Stimulated activated CD4-positive, alpha-beta T cell treated with anti-CD3 and anti-CD28 coated beads, Interleukin-4, amount 100 ng/mL, for 48 hours (primary cell): ENCODE measurements around the gene UBE2L5.
"Not testable (repeated sequence)": the region's sequence is repeated elsewhere in the genome, so short reads cannot be mapped to it uniquely, and the experiment has no call there.

Experiments
- DNase-seq, 2 donors: peaks; one replicate each; pipeline ENCODE4 v3.0.0-alpha.2; 2020; ENCODE audit warnings: low read depth in 2 of 2

The UBE2L5 gene

GRCh38 chr13:30440910-30441703, 18.8 kb downstream of the UBE2L5 start:
- DNase-seq = no peak

DNA sequence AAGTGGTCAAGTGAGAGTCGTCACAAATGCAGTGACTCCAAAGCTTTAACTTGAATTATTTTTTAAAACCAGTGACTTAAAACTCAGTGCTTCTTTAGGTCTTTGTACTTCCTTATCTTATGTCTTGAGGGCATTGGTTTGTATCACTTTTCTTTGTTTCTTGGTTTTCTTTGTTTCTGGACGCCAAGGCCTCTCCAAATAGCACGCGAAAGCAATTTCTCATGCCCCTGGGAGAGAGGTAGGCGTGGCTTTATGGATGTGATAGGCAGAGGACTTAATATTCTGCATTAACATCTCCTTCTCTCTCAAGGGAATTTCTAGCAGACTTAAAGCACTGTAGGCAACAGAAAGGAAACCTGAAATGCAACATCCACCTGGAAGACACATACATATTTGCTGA, 20.6 kb downstream of the UBE2L5 start:
- no peak for DNase-seq

DNA sequence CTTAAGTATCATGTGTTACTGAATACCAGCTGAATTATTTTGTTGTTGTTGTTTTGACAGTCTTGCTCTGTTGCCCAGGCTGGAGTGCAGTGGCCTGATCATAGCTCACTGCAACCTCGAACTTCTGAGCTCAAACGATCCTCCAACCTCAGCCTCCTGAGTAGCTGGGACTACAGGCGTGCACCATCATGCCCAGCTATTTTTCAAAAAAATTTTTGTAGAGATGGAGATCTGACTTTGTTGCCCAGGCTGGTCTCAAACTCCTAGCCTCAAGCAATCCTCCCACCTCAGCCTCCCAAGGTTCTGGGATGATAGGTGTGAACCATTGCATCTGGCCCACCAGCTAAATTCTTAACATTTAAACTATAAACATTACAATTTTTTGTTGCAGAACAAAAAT, 21.2 kb downstream of the UBE2L5 start:
- not testable (repeated sequence) for DNase-seq

DNA sequence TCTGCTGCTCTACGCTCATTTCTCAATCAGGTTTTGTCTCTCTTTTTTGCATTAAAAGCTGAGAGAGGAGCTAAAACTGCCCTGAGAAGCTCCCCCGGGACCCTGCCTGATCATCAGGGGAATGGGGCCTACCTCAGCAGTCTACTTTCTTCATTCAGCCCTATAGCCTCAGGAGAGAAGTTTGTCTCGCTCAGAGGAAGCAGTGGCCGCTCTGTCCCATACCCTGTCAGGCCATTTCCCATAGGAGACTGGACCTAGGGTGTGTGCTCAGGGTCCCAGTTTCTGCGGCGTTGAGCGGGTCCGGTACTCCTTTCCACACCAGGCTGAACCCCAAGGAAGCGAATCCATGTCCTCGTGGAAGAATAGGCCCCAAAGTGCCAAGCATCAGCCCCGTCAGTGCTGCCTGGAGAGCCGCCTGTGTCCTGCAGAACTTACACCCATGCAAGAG, 21.7 kb downstream of the UBE2L5 start:
- no peak for DNase-seq

GRCh38 chr13:30446126-30446500, 23.8 kb downstream of the UBE2L5 start:
- no peak for DNase-seq

- no peak for DNase-seq
Observed at GRCh38 chr13:30448441-30448840, 26.1 kb downstream of the UBE2L5 start.

DNA sequence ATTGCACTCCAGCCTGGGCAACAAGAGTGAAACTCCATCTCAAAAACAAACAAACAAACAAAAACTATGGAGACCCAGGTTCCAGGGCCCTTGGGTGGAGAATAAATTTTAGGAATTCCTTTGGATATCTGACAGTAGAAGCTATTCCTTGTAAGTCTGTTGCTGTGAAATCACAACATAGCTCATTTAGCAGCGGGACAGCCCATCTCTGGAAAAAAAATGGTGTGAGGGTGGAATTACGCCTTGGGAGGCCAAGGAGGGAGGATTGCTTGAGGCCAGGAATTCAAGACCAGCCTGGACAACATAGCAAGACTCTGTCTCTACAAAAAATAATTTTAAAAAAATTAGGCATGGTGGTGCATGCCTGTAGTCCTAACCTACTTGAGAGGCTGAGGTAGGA, 27.8 kb downstream of the UBE2L5 start:
- DNase-seq = no peak

DNA sequence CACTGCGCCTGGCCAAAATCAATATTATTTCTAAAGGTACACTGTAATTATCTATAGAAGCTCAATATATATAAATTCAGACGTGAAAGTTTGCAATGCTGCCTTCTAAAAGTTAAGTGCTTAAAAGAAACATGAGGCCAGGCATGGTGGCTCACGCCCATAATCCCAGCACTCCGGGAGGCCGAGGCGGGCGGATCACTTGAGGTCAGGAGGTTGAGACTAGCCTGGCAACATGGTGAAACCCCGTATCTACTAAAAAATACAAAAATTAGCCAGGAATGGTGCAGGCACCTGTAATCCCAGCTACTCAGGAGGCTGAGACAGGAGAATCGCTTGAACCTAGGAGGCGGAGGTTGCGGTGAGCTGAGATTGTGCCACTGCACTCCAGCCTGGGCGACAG, 29.2 kb downstream of the UBE2L5 start:
- DNase-seq = not testable (repeated sequence)

DNA sequence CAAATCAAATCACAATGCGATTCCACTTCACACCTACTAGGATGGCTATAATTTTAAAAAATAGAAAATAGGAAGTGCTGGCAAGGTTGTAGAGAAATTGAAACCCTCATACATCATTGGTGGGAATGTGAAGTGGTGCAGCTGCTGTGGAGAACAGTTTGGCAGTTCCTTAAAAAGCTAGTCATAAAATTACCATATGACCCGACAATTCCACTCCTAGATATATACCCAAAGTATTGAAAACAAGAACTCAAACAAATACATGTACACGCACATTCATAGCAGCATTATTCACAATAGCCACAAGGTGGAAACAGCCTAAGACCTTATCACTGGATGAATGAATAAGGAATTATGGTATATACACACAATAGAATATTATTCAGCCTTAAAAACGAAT, 31.4 kb downstream of the UBE2L5 start:
- no peak for DNase-seq

GRCh38 chr13:30454991-30455390, 32.7 kb downstream of the UBE2L5 start:
- no peak for DNase-seq

- no peak for DNase-seq
Observed at GRCh38 chr13:30456290-30456689, 34.0 kb downstream of the UBE2L5 start.

GRCh38 chr13:30457306-30457891, 35.1 kb downstream of the UBE2L5 start:
- no peak for DNase-seq

DNA sequence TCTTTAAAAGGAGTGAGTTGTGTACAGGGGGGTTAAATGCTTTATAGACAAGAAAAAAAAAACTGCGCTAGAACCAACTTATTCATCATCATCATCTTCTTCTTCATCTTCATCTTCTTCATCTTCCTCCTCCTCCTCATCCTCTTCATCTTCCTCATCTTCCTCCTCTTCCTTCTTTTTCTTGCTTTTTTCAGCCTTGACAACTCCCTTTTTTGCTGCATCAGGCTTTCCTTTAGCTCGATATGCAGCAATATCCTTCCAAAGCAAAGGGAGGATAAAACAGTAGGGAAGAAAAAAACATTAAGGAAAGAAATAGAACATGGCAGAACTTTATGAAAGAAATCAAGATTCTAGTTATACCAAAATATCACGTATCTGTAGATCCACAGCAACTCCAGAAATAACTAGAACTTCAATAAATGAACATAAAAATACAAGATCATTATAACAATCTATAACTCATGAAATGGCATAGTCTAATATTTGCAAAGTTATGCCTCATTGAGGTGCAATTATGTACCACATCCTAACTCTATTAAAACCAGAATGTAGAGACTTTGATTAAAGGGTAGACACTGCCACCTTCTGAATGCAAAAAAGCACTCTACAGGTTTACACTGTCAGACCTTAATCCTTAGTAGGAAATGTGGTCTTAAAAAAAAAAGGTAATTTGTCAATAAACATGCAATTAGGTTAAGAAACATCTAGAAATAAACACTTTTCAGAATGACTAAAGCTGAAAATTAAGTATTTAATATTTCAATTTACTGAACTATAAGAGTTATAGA, 39.2 kb downstream of the UBE2L5 start:
- not testable (repeated sequence) for DNase-seq

DNA sequence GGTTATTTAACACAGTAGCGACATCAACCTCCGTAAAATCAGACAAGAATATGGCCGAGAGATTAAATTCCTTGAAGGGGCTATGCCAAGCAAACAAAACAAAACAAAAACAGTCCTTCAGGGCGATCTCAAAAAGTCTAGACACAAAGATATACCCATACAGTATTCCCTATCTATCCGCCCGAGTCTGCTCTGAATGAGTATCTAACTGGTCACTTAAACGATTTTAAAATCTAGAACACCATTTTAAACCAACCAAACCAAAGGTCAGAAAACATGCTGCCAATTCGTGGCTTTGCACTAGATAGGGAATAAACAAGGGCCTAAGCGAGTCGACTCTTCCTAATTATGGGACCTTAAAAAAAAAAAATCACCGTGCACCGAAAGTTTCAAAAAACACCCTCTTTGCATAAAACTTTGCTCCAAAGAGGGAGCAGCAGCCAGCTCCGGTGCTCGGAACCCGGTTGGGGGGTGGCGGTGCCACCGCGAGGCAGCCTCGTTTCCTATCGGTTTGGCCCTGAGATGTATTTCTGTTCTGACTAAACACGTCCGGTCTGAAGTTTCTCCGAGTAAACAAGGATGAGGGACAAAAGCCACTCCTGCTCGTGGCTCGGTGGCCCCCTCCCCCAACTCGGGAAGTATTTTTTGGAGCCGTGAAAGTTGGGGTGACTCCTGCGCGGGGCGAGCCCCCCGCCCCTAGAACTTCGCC, 41.6 kb downstream of the UBE2L5 start:
- peak; percentile 55 to 63 for DNase-seq

GRCh38 chr13:30464496-30465342, 42.4 kb downstream of the UBE2L5 start:
- peak; percentile 63 to 72 for DNase-seq

DNA sequence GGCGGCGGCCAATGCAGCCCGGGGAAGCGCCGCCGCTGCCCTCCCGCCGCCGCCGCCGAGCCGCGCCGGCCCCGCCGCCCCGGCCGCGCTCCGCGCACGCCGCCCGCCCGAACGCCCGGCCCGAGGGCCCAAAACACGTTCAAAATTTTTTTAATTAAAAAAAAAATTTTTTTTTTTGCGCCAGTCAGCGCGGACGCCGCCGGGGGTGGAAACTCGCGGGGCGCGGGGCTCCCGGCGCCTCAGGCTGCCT, 43.0 kb downstream of the UBE2L5 start:
- no peak for DNase-seq

DNA sequence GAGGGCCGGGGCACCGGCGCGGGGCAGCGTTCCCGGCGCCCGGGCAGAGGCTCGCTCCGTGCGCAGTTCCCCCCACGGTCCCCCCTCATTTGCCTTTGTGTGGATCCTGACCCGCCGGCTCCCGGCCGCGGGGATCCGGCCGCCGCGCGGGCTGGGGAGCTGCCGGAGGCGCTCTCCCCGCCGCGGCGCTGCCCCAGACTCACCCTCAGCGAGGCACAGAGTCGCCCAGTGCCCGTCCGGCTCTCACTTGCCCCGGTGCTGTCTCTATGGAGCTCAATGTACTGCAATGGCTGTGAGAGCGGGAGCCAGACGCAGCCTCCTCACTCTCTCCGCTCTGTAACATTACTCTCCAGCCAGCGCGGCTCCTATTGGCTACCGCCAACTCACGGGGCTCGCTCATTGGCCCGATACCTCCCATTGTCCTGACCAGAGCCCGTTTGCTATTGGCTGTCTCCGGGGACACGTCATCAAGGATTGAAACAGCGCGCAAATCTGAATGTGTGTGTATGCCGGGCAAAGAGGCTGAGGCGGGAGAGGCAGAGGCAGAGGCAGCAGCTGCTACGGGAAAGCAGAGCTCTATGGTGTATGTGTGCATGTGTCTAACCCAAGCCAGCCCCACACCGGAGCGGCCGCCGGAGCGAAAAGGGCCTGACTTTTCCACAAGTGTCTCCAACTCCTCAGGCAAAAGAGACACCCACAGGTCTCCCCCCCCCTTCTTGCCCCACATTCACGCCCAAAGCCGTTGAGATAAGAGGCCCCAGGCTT, 43.5 kb downstream of the UBE2L5 start, which contains the start of gene HMGB1:
HMGB1 (minus strand) TSS at position 344 of the 765 bp plus-strand sequence. CDS start 2,256 bp downstream, outside the sequence.
- DNase-seq = peak; percentile 89 to 93

- peak; percentile 10 to 14 for DNase-seq
Observed at GRCh38 chr13:30466358-30466714, 44.0 kb downstream of the UBE2L5 start.

GRCh38 chr13:30466841-30467252, 44.6 kb downstream of the UBE2L5 start:
- no peak for DNase-seq

DNA sequence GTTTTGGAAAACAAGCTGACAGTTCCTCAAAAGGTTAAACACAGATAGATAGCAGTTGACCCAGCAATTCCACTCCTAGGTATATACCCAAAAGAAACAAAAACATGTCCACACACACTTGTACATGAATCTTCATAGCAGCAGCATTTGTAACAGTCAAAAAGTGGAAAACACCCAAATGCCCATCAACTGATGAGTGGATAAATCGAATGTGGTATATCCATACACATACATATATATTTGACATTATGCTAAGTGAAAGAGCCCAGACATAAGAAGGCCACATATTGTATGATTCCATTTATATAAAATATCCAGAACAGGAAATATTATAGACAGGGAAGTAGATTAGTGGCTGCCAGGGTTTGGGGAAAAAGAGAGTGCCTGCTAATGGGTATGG, 51.4 kb downstream of the UBE2L5 start:
- no peak for DNase-seq
